HepG2 (cell line): Measurements from ENCODE around the gene CEMP1. TPM values are rescaled to one million over a fixed set of nuclear protein-coding genes. Genes with fewer than 3 reads are reported as not detected.
A peak's percentile ranks its signal among the peaks of the same experiment; 100 is the strongest.

Source experiments
- ATAC-seq: fragments of 200-7000 bp; cut with Tn5 transposase; 3 replicates; pipeline ENCODE4 v1.9.1; 2020; ENCODE audit warnings: mild to moderate bottlenecking, moderate library complexity
- BruUV-seq: library from RNA; stranded (reverse); fragments of 400-500 nt; replicated peaks from 2 replicates; lab custom pipeline; 2021; lab: Mats Ljungman, UMichigan
- CTCF ChIA-PET: fragments of 300-600 bp; formaldehyde crosslinking; extraction: SDS; loops from one replicate; lab custom pipeline; 2021; ENCODE audit warnings: low total read pairs, inconsistent platforms, low intra/inter-chr PET ratio; lab: Yijun Ruan, JAX
- POLR2A ChIA-PET: fragments of 350-600 bp; sonication (Branson Sonifier 250); formaldehyde crosslinking; loops from one replicate; lab custom pipeline; 2020; ENCODE audit warnings: antibody characterized with exemption, inconsistent platforms; lab: Yijun Ruan, JAX
- DNase-seq: peaks from one replicate; pipeline ENCODE4 v3.0.0-alpha.2; 2015; ENCODE audit warnings: low spot score
- FAIRE-seq: peaks from 3 replicates; lab custom pipeline; 2011; peaks lifted over from hg19 to GRCh38; lab: Jason Lieb, UNC
- H2AFZ ChIP-seq: one replicate; pipeline ENCODE4 v1.6.1; 2011; ENCODE audit warnings: low read length, inconsistent platforms
- H3K27ac ChIP-seq: fragments of 300-600 bp; 3 replicates; pipeline ENCODE4 v1.8.0; 2011; ENCODE audit warnings: mixed run types, mild to moderate bottlenecking, mixed read lengths, low read length, inconsistent platforms; ENCODE audit not compliant: insufficient read depth; ENCODE audit errors: extremely low read length
- H3K27me3 ChIP-seq, 2 experiments: fragments of 200-600 bp in 1 of 2; 2 replicates in 1 of 2; 3 replicates in 1 of 2; pipeline versions ENCODE4 v1.6.0 to v1.8.0; 2011; ENCODE audit warnings: low read length in 2 of 2, mild to moderate bottlenecking in 2 of 2, moderate library complexity in 2 of 2, inconsistent platforms in 1 of 2; ENCODE audit not compliant: insufficient read depth in 2 of 2, control insufficient read depth in 1 of 2
- H3K36me3 ChIP-seq, 2 experiments: fragments of 200-600 bp in 1 of 2; replicated peaks in 1 of 2; 2 replicates in 1 of 2; 3 replicates in 1 of 2; pipeline versions ENCODE4 v1.5.1 to v1.8.0; 2011; ENCODE audit warnings: low read length in 2 of 2, inconsistent platforms in 1 of 2; ENCODE audit not compliant: insufficient read depth in 2 of 2, control insufficient read depth in 1 of 2
- H3K4me1 ChIP-seq: 2 replicates; pipeline ENCODE4 v1.5.1; 2012; ENCODE audit warnings: low read length, inconsistent platforms; ENCODE audit not compliant: insufficient read depth
- H3K4me2 ChIP-seq: 2 replicates; pipeline ENCODE4 v1.6.0; 2011; ENCODE audit warnings: low read depth, low read length, inconsistent platforms
- H3K4me3 ChIP-seq, 3 experiments: fragments of 200-600 bp in 1 of 3; sonication (generic), shearing (Covaris generic) in 1 of 3; replicated peaks in 1 of 3; 2 replicates each; pipeline ENCODE4 v1.5.1; 2011 to 2016; ENCODE audit warnings: low read length in 3 of 3, inconsistent platforms in 2 of 3, low read depth in 2 of 3, mild to moderate bottlenecking in 2 of 3, control low read depth in 1 of 3, mixed read lengths in 1 of 3; ENCODE audit not compliant: insufficient read depth in 1 of 3
- H3K79me2 ChIP-seq: one replicate; pipeline ENCODE4 v1.6.1; 2011; ENCODE audit warnings: low read length, inconsistent platforms; ENCODE audit not compliant: insufficient read depth
- H3K9ac ChIP-seq: 2 replicates; pipeline ENCODE4 v1.6.0; 2011; ENCODE audit warnings: mild to moderate bottlenecking, low read depth, low read length, inconsistent platforms; ENCODE audit not compliant: insufficient read depth
- H3K9me3 ChIP-seq: 2 replicates; pipeline ENCODE4 v1.5.1; 2012; ENCODE audit warnings: mild to moderate bottlenecking, low read length
- H4K20me1 ChIP-seq: 2 replicates; pipeline ENCODE4 v1.6.0; 2011; ENCODE audit warnings: inconsistent platforms, mild to moderate bottlenecking, low read length, moderate library complexity; ENCODE audit not compliant: insufficient read depth
- ATF5 ChIP-seq: sonication (generic); formaldehyde crosslinking; IDR thresholded peaks from 2 replicates; pipeline ENCODE4 v1.4.0; 2020; ENCODE audit warnings: mild to moderate bottlenecking, low read depth, missing genetic modification reagents
- CREB3 ChIP-seq: sonication (generic); formaldehyde crosslinking; IDR thresholded peaks from 2 replicates; pipeline ENCODE4 v1.5.0; 2020; ENCODE audit warnings: missing genetic modification reagents
- FOXC1 ChIP-seq: sonication (generic); formaldehyde crosslinking; IDR thresholded peaks from 2 replicates; pipeline ENCODE4 v1.8.0; 2022; ENCODE audit warnings: mild to moderate bottlenecking, missing genetic modification reagents, borderline replicate concordance
- HOXA5 ChIP-seq: sonication (generic); formaldehyde crosslinking; IDR thresholded peaks from 2 replicates; pipeline ENCODE4 v1.4.0; 2020; ENCODE audit warnings: missing genetic modification reagents
- JUNB ChIP-seq: sonication (generic); formaldehyde crosslinking; IDR thresholded peaks from 2 replicates; pipeline ENCODE4 v1.8.0; 2022; ENCODE audit warnings: missing genetic modification reagents, mild to moderate bottlenecking, borderline replicate concordance
- NR2C2 ChIP-seq: sonication (generic); formaldehyde crosslinking; IDR thresholded peaks from 2 replicates; pipeline ENCODE4 v1.4.0; 2020; ENCODE audit warnings: missing genetic modification reagents, mild to moderate bottlenecking, moderate library complexity, borderline replicate concordance
- PRDM15 ChIP-seq: sonication (generic); formaldehyde crosslinking; IDR thresholded peaks from 2 replicates; pipeline ENCODE4 v1.4.0; 2020; ENCODE audit warnings: missing genetic modification reagents
- PRPF4 ChIP-seq: fragments of 200-400 bp; formaldehyde crosslinking; IDR thresholded peaks from 2 replicates; pipeline ENCODE4 v1.6.1; 2016; ENCODE audit warnings: low read length, low read depth; ENCODE audit not compliant: poor library complexity, severe bottlenecking
- SKI ChIP-seq: fragments of 450-650 bp; IDR thresholded peaks from one replicate; pipeline ENCODE4 v1.6.1; 2018; ENCODE audit warnings: mild to moderate bottlenecking; ENCODE audit not compliant: partially characterized antibody
- ZNF335 ChIP-seq: sonication (generic); formaldehyde crosslinking; IDR thresholded peaks from 2 replicates; pipeline ENCODE4 v1.4.0; 2020; ENCODE audit warnings: missing genetic modification reagents
- ZNF574 ChIP-seq: sonication (generic); formaldehyde crosslinking; IDR thresholded peaks from 2 replicates; pipeline ENCODE4 v1.4.0; 2020; ENCODE audit warnings: missing genetic modification reagents
- ZNF724P ChIP-seq: sonication (generic); formaldehyde crosslinking; IDR thresholded peaks from 2 replicates; pipeline ENCODE4 v1.8.0; 2022; ENCODE audit warnings: missing genetic modification reagents, borderline replicate concordance
- ZNF879 ChIP-seq: sonication (generic); formaldehyde crosslinking; IDR thresholded peaks from 2 replicates; pipeline ENCODE4 v1.8.1; 2023; ENCODE audit warnings: missing genetic modification reagents
- WGBS: methylation state at CpG from one replicate; pipeline ENCODE4 v1.1.6; 2017; ENCODE audit warnings: low lambda C conversion rate; 5-methylcytosine and 5-hydroxymethylcytosine counted together
- in situ Hi-C: cut with HindIII; loops from 2 replicates; pipeline ENCODE4 v1.10.0; 2017; ENCODE audit warnings: low pct_unique_long_range_greater_than_20kb; ENCODE audit not compliant: extremely low pct_ligation_motif_present
- intact Hi-C: fragments of 100-400 bp; cut with micrococcal nuclease; formaldehyde crosslinking; loops from one replicate; pipeline ENCODE4 v1.10.0; 2022; ENCODE audit not compliant: unreplicated experiment
- polyA plus RNA-seq, 8 experiments: library from polyadenylated mRNA; depleted of rRNA in 3 of 8; stranded (reverse) in 7 of 8; unstranded in 1 of 8; fragments of >200 nt; fragmentation: Illumina TruSeq in 4 of 8; extraction: Trizol in 4 of 8; gene quantifications; 2 replicates each; pipeline versions ENCODE4 v1.2.1 to v1.2.3, GENCODE V29; 2011 to 2016; ENCODE audit warnings: low read depth in 4 of 8, missing spikeins in 1 of 8, mixed read lengths in 1 of 8; ENCODE audit not compliant: insufficient read depth in 1 of 8
- total RNA-seq, 5 experiments: library from RNA; depleted of rRNA; stranded (reverse); fragments of >200 nt; fragmentation: Illumina TruSeq; extraction: Trizol; gene quantifications; 2 replicates each; pipeline ENCODE4 v1.2.3, GENCODE V29; 2016; ENCODE audit warnings: low read depth in 1 of 5

The CEMP1 gene
- total and polyA plus RNA-seq, 2 of the 13 experiments (the other 11 are each of a cell fraction or from before 2014, with no cell fraction given), result not detected

- no peak for ATAC-seq
- Histone ChIP-seq H2AFZ (no peak overlapping the region), H3K27me3 (no peaks in the 10 kb centered on the region; a peak in 1 of 5 replicates), H3K4me2 (no peak overlapping the region), H3K79me2 (peaks cover 71% of the 10 kb centered on the region), H3K4me1 (peaks cover 79% of the 10 kb centered on the region), H3K36me3 (peaks cover 4 to 21% of the 10 kb centered on the region in 2 experiments; a peak in 4 of 5 replicates), H3K9me3 (no peaks in the 10 kb centered on the region), H3K9ac (no peak overlapping the region), H3K4me3 (no peak overlapping the region), H4K20me1 (peaks cover 52% of the 10 kb centered on the region), H3K27ac (no peak overlapping the region)
- no TSS peak for BruUV-seq
- in situ Hi-C loops, result no loop called here
- intact Hi-C loops, result no loop called here
- no peak for FAIRE-seq
- WGBS, result 95% methylated on average over 17 of the region's 39 CpGs
- POLR2A ChIA-PET, result interaction anchor here (1.8 to 2.2 kb wide), 2 partner anchors 12 to 18 kb away, joined by 10 to 12 read pairs; partner anchors contain the start of genes CEMP1 and PDPK1
- CTCF ChIA-PET, result no interaction called here
- no peak for DNase-seq
- TF ChIP-seq FOXC1 (CRISPR knock-in tag) (no peak), CREB3 (CRISPR knock-in tag) (no peak), ATF5 (CRISPR knock-in tag) (no peak), NR2C2 (CRISPR knock-in tag) (no peak), ZNF335 (CRISPR knock-in tag) (no peak), PRPF4 (peak; percentile 22), ZNF724P (CRISPR knock-in tag) (no peak), HOXA5 (CRISPR knock-in tag) (no peak), SKI (no peak), ZNF879 (CRISPR knock-in tag) (no peak), PRDM15 (CRISPR knock-in tag) (no peak), ZNF574 (no peak), JUNB (CRISPR knock-in tag) (no peak)
Measured at GRCh38 chr16:2518823-2519710, 12.1 kb downstream of the CEMP1 start.
